Fibroblast of lung (primary cell): Measurements from ENCODE around the gene ACO2.

Experiments
- CTCF ChIP-seq, 2 donors: IDR thresholded peaks in 1 of 2; conservative IDR thresholded peaks in 1 of 2; 1 replicate in 1 of 2; 2 replicates in 1 of 2; pipeline ENCODE4 v1.5.1; 2011 to 2012; ENCODE audit warnings: low read length in 2 of 2, control low read depth in 1 of 2, inconsistent platforms in 1 of 2, low read depth in 1 of 2, mild to moderate bottlenecking in 1 of 2
- EZH2 ChIP-seq: IDR thresholded peaks from 2 replicates; pipeline ENCODE4 v1.5.1; 2012; ENCODE audit warnings: low read length, control low read depth, mild to moderate bottlenecking; ENCODE audit errors: missing control alignments

GRCh38 chr22:41491374-41492100 lies 22.6 kb downstream of the ACO2 start:
- no peak for TF ChIP-seq CTCF (conservative IDR thresholded peaks at IDR 0.05 in 1 of 2, IDR thresholded peaks at IDR 0.05 in 1 of 2; ENCODE audit: low read depth in 1 of 2, low read length in 2 of 2)
- TF ChIP-seq EZH2: no peak
